ENCODE measurements around the gene ZNHIT1.
"Not testable (repeated sequence)": the region's sequence is repeated elsewhere in the genome, so short reads cannot be mapped to it uniquely, and the experiment has no call there.

ZNHIT1 gene

DNA sequence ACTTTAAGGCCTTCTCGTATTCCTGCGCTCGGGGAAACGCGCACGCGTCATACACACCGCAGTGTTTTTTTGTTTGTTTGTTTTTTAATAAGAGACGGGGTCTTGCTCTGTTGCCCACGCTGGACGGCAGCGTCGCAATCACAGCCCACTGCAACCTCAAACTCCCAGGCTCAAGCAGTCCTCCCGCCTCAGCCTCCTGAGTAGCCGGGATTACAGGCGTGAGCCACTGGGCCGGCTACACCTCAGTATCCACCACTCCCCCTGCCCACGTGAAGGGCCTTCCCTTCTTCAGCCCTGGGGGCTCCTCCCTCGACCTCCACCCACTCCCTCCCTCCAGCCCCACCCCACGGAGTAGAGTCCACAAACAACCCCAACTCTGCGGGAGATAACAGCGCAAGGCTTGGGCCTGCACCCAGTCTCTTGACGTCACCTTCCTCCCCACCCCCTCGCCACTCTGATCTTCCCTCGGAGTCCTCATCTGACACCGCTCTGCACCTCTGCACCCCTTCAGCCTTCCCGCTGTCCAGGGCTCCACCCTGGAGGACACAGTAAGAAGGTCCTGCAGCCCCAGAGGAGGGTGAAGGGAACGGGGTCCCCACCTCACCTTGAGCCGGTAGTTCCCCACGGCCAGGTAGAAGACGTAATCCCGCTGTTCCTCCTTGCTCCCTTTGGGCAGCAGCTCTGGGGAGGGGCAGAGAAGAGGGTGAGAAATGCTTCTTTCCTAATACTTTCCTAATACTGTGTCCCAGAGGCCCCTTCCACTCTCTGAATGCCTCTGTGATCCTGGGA lies 22.5 kb downstream of the ZNHIT1 start:
- in situ Hi-C loops (cut with HindIII; ENCODE audit: low sequenced_read_pairs) = no loop called here

DNA sequence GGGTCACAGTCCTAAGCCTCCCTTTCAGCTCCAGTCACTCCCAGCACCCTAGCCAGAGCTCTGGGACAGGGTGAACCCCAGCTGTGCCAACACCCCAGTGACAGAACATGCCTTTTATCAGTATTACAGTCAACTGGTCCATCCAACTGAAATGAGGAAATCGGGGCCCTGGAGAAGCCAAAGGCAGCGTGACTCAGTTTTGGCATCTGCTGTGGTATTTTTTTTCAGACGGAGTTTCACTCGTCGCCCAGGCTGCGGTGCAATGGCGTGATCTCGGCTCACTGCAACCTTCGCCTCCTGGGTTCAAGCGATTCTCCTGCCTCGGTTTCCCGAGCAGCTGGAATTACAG lies 23.0 kb downstream of the ZNHIT1 start:
- in situ Hi-C loops (cut with HindIII; ENCODE audit: low sequenced_read_pairs) = no loop called here

DNA sequence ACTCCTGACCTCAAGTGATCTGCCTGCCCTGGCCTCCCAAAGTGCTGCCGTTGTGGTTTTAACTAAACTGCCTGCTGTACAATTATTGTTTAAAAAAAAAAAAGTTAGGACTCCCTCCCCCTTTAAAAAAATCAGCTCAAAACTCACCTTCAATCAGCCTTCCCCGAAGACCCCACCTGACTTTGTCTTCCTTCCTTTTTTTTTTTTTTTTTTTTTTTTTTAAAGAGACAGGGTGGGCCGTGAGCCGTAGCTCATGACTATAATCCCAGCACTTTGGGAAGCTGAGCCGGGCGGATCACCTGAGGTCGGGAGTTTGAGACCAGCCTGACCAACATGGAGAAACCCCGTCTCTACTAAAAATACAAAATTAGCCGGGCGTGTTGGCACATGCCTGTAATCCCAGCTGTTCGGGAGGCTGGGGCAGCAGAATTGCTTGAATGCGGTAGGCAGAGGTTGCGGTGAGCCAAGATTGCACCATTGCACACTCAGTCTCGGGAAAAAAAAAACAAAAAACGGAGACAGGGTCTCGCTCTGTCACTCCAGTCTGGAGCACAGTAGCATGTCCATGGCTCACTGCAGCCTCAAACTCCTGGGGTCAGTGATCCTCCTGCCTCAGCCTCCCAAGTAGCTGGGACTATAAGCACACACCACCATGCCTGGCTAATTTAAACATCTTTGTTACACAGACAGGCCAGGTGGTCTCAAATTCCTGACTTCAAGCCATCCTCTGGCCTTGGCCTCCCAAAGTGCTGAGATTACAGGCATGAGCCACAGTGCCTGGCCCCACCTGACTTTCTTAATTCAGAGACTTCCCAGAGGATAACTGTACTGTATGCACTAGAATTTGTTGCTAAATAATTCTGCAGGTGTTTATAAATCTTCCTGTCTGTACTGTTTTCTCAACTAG lies 23.7 kb downstream of the ZNHIT1 start:
- in situ Hi-C loops (cut with HindIII; ENCODE audit: low sequenced_read_pairs) = no loop called here

DNA sequence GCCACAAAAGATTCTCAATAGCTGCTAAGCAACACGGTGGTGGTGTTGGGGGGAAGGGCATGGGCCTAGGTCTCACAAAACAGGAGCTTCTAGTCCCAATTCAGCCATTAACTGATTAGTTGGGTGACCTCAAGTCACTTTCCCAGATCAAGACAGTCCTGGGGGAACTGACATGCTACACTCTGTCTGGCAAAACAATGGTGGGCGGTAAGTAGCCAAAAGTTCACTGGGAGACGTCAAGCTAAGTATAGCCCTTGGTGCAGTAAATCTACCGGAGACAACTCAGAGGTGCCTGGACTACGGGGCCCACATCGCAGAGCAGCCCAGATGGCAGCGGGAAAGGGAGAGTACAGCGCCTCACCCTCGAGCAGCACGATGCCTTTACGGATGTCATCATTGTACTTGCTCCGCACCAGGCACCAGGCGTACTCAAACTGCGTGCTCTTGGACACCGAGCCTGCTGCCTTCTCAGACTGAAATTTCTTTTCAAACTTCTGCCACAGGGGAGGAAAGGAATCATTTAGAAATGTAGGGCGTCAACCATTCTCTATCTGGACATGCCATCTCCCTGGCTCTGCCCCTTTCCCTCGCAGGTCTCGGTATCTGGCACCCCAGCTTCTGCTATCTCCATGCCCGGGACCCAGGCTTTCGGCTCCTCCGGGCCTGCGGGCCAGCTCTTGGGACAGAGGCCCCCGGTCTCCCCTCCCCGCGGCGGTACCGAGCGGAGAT lies 25.8 kb downstream of the ZNHIT1 start:
- in situ Hi-C loops (cut with HindIII; ENCODE audit: low sequenced_read_pairs) = no loop called here

DNA sequence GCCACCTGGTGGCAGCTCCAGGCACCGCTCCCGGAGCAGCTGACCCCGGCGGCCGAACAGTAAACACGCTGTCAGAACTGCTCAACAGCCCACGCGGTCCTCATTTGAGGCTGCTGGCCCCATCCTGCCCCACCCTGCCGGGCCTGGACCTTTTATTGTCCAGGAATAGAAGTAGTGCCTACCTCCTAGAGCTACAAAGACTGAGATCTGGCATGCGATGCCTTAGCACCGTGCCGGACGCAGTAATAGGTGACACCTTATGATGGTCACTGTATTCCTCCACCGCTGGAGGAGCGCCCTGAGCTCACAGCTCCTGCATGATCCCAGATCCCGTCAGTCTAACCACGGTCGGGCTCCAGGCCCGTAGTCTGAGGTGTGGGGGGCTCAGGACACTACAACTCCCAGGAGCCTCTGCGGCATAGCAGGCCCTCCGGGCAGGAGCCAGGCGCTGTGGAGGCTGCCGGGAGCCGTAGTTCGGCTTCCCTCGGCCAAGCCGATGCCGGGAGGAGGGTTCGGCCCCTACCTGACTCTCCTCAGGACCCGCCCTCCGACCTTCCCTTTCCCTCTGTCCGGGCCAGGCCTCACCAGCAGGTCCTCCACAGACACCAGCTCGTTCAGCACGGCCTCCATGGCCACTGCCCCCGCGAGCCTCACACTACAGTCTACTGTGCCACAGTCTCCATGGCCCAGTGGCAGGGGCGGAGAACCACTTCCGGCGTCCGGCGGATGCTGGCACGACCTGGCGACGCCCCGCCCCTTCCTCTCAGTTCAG lies 26.6 kb downstream of the ZNHIT1 start, which contains the start of gene FIS1:
FIS1 (minus strand) TSS at position 707 of the 772 bp plus-strand sequence; CDS start at position 630, 77 bp downstream.
- in situ Hi-C loops (cut with HindIII; ENCODE audit: low sequenced_read_pairs) = no loop called here

DNA sequence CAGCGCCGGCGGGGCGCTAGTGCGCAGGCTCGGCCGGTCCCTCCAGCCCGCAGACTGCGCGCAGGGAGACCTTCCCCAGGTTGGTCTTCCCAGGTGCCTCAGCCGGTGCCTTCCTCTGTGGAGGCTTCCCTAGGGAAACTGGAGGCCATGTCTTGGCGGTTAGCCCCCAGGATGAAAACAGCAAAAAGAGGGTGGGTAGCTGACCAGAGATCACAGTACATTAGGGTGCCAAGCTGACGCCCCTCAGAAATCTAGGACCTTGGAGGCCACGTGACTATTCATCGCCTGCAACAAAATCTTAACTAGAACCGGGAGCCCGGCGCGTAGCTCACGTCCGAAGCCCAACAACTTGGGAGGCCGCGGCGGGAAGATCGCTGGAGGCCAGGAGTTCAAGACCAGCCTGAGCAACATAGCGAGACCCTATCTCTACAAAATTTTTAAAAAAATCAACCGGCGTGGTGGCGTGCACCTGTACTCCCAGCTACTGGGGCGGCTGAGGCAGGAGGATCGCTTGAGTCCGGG lies 27.2 kb downstream of the ZNHIT1 start:
- in situ Hi-C loops (cut with HindIII; ENCODE audit: low sequenced_read_pairs) = no loop called here

DNA sequence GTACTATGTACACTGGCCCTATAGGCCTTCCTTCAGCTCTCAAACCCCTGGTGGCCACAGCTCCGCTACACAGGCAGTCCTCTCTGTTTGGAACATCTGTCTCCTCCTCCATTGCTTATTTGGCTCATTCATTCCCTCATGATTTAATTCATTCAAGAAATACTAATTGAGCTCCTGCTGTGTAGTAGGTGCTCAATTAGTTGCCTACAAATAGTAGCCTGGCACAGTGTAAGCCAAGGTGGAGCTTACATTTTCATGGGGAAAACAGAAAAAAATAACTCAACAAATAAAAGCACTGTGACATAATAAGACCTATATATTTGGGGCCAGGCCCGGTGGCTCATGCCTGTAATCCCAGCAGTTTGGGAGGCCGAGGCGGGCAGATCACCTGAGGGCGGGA lies 30.3 kb downstream of the ZNHIT1 start:
- in situ Hi-C loops (cut with HindIII; ENCODE audit: low sequenced_read_pairs) = no loop called here

DNA sequence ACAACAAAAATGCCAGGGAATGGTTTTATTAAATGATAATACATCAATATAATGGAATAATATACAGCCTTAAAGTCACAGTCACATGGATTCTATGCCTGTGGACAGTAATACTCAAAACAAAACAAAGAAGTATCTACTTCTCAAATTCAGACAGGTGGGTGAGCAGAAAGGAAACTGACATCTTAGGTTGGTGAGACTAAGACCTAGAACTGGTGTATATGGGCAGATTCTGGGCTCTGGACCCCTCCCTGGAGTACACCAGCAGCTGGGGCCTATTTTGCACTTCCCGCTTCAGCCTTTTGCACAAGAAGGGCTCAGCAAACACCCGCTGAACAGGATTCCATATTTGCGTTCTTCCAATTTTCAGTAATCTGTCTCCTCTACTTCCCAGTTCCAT lies 32.4 kb downstream of the ZNHIT1 start:
- in situ Hi-C loops (cut with HindIII; ENCODE audit: low sequenced_read_pairs) = no loop called here

DNA sequence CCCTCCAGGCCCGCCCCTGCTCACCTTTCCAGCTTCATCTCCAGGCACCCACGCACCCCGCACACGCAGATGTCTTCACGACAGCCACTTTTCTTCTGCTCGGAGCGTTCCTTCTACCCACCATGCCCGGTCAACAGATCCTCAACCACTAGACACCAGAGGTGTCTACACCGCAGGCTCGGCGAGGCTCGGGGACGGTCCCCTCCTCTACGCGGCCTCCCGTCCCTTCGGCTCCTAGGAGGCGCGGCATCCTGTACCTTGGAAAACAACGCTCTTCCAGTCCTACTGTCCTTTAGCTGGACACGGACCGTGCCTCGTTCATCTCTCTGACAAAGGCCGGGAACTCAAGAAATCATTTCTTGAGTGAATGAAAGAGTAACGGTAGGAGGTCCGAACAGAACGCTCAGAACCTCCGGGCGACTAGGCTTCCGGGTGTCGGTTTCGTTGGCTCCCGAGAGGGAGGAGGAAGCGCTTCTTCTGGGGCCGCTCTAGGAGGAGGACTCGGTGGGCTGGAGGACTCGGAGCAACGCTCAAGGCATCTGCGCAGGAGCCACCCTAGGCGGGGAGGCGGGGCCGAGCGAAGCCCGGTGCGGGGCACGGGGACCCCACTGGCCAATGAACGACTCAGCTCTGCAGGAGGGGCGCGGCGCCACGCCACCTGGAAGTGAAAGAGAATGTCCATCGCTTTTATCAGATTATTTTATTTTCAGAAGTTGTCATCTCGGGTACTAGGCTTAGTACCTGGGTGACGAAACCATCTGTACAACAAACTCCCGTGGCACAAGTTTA lies 34.1 kb downstream of the ZNHIT1 start:
- in situ Hi-C loops (cut with HindIII; ENCODE audit: low sequenced_read_pairs) = no loop called here

DNA sequence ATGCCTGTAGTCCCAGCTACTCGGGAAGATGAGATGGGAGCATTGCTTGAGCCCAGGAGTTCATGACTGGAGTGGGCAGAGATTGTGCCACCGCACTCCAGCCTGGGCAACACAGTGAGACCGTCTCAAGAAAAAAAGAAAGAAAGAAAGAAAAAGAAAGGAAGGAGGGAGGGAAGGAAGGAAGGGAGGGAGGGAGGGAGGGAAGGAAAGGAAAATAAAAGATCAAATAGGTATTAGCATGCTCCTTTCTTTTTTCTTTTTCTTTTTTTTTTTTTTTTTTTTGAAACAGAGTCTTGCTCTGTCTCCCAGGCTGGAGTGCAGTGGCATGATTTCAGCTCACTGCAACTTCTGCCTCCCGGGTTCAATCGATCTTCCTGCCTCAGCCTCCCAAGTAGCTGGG lies 35.2 kb downstream of the ZNHIT1 start:
- in situ Hi-C loops (cut with HindIII; ENCODE audit: low sequenced_read_pairs) = not testable (repeated sequence)

DNA sequence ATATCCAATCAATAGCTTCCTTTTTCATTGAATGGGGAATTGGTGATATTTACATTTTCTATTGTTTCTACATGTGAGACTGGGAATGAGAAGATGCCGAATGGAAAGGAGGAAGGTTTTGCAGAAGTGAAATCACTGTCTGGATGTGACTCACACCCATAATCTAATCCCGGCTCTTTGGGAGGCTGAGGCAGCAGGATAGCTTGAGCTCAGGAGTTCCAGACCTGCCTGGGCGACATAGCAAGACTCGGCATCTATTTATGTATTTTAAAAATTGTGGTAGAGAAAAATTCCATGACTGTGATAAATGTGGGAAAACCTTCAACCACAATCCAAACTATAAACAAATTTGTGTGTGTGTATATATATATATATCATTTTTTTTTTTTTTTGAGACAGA lies 37.8 kb downstream of the ZNHIT1 start:
- in situ Hi-C loops (cut with HindIII; ENCODE audit: low sequenced_read_pairs) = no loop called here

DNA sequence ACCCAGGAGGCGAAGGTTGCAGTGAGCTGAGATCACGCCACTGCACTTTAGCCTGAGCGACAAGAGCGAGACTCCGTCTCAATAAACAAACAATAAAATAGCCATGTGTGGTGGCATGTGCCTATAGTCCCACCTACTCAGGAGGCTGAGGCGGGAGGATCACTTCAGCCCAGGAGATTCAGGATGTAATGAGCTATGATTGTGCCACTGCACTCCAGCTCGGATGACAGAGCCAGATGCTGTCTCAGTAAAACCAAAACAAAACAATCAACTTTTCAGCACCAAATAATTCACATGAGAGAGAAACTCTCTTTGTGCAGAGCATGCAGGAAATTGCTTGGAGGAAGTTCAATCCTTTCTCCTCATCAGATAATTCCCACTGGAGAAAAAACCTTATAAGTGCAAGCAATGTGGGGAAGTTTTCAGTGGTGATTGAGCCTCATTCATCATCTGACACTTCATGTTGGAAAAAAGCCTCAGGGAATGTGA lies 40.3 kb downstream of the ZNHIT1 start:
- in situ Hi-C loops (cut with HindIII; ENCODE audit: low sequenced_read_pairs) = no loop called here

DNA sequence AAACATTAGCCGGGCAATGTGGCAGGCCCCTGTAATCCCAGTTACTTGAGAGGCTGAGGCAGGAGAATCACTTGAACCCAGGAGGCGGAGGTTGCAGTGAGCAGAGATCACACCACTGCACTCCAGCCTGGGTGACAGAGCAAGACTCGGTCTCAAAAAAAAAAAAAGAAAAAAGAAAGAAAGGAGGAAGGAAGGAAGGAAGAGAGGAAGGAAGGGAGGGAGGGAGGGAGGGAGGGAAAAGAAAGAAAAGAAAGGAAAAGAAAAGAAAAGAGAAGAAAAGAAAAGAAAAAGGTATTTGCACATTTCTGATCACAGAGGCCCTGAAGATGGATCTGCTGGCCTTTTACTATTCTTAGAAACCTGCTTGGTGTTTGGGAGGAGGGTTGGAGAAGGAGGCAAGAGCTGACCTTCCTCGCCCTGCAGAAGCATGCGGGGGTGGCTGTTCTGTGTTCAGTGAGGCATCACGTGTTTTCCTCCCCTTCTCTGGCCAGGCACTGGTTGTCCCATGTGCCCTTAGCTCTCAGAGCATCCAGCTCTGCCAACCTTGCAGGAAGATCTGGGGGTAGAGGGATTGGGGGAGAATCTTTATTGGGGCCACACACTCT lies 46.2 kb downstream of the ZNHIT1 start:
- in situ Hi-C loops (cut with HindIII; ENCODE audit: low sequenced_read_pairs) = not testable (repeated sequence)

DNA sequence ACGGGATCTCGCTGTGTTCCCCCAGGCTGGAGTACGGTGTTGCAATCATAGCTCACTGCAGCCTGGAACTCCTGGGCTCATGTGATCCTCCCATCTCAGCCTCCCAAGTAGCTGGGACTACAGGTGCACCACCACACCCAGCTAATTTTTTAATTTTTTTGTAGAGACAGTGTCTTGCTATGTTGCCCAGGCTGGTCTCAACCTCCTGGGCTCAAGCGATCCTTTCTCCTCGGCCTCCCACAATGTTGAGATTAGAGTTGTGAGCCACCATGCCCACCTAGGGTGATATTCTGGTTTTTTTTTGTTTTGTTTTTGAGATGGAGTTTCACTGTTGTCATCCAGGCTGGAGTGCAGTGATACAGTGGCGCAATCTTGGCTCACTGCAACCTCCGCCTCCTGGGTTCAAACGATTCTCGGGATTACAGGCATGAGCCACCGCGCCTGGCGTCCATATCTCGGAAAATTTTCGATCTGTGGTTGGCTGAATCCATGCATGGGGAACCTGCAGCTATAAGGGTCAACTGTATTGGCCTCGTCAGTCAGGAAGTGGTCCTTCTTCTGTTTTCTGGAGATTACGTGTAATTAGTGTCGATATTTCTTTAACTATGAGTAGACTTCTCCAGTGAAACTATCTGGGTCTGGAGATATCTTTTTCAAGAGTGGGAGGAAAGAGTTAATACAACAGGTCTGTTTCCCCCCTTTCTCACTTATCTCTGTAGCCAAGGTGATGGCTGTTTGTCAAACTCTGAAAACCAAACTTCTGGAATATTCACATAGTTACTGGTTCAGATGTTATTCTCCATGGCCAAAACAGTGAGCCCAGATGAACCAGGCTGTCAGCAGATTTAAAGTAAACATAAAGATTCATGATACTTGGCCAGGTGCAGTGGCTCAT lies 47.9 kb downstream of the ZNHIT1 start:
- in situ Hi-C loops (cut with HindIII; ENCODE audit: low sequenced_read_pairs) = no loop called here

DNA sequence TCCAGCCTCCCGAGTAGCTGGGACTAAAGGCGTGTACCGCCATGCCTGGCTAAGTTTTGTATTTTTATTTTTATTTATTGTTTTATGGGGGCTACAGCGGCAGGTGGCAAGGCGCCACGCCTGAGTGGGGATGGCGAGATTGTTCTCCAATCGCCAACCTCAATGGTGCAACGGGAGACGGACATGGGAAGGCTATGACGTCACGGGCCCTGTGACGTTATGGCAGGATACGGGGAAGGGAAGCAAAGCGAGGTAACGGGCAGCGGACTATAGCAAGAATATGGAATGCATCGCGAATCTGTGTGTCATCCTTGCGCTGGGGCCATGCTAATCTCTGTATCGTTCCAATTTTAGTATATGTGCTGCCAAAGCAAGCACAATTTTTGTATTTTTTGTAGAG lies 51.7 kb downstream of the ZNHIT1 start:
- in situ Hi-C loops (cut with HindIII; ENCODE audit: low sequenced_read_pairs) = no loop called here

DNA sequence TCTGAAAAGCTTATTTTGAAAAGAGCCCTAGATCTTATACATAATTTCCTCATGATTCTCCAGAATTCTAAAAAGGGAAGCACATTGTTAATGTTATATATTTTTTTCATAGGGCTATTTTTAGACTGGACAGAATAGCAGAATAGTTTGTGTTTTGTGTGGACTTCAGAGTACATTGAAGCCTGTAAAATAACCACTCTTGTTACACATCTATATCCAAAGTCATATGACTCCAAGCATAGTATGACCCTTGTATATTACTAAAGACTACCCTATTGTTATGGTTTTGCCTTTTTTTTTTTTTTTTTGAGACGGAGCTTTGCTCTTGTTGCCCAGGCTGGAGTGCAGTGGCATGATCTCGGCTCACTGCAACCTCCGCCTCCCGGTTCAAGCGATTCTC lies 53.1 kb downstream of the ZNHIT1 start:
- in situ Hi-C loops (cut with HindIII; ENCODE audit: low sequenced_read_pairs) = no loop called here

DNA sequence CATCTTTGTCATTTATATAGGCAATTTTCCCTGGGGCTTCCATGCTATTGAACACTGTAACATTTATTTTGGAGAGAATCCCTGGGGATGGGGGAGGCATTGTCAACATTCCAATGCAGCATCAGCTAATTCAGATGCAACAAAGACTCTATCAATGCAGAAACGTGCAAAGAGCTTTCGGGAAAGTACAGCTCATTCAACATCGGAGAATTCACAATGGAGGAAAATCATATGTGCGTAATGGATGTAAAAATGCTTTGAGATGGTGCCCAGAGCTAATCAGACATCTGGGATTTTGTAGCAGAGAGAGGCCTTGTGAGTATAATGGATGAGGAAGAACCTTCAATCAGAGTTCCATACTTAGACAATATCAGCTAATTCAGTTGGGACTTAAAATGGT lies 55.2 kb downstream of the ZNHIT1 start:
- in situ Hi-C loops (cut with HindIII; ENCODE audit: low sequenced_read_pairs) = no loop called here

All from DLD1 (cell line).